Spleen (tissue), 11 donors: Measurements from ENCODE around the gene LAMC2. TPM values are rescaled to one million over a fixed set of nuclear protein-coding genes. Genes with fewer than 3 reads are reported as not detected.

Source experiments
- DNase-seq: peaks from one replicate; pipeline ENCODE4 v3.0.0-alpha.2; 2020
- H3K27ac ChIP-seq, 8 donors: fragments of 200-600 bp; sonication (generic) in 7 of 8; 1 replicate in 4 of 8; 2 replicates in 4 of 8; pipeline versions ENCODE4 v1.5.0 to v1.8.0; 2016 to 2021; ENCODE audit warnings: inconsistent platforms in 4 of 8, mild to moderate bottlenecking in 4 of 8, moderate library complexity in 1 of 8
- H3K27me3 ChIP-seq, 7 donors: fragments of 200-600 bp; sonication (generic) in 6 of 7; replicated peaks in 1 of 7; 1 replicate in 4 of 7; 2 replicates in 3 of 7; pipeline versions ENCODE4 v1.5.0 to v1.8.0; 2016 to 2021; ENCODE audit warnings: inconsistent platforms in 3 of 7, mild to moderate bottlenecking in 1 of 7
- H3K36me3 ChIP-seq, 6 donors: fragments of 200-600 bp; sonication (generic) in 5 of 6; 1 replicate in 4 of 6; 2 replicates in 2 of 6; pipeline versions ENCODE4 v1.5.0 to v1.8.0; 2016 to 2021; ENCODE audit warnings: inconsistent platforms in 2 of 6
- H3K4me1 ChIP-seq, 6 donors: fragments of 200-600 bp; sonication (generic) in 5 of 6; 1 replicate in 3 of 6; 2 replicates in 3 of 6; pipeline versions ENCODE4 v1.5.0 to v1.8.0; 2016 to 2021; ENCODE audit warnings: inconsistent platforms in 3 of 6
- H3K4me3 ChIP-seq, 8 donors: fragments of 200-600 bp; sonication (generic) in 7 of 8; 1 replicate in 4 of 8; 2 replicates in 4 of 8; pipeline versions ENCODE4 v1.5.0 to v1.8.0; 2016 to 2021; ENCODE audit warnings: inconsistent platforms in 4 of 8, mild to moderate bottlenecking in 4 of 8, moderate library complexity in 2 of 8
- H3K9me3 ChIP-seq, 8 donors: fragments of 200-600 bp; sonication (generic) in 7 of 8; 1 replicate in 4 of 8; 2 replicates in 4 of 8; pipeline versions ENCODE4 v1.5.0 to v1.8.0; 2016 to 2021; ENCODE audit warnings: inconsistent platforms in 4 of 8
- CTCF ChIP-seq, 11 experiments: fragments of 200-600 bp in 7 of 11; fragments of 450-650 bp in 4 of 11; sonication (generic) in 4 of 11; IDR thresholded peaks in 8 of 11; conservative IDR thresholded peaks in 3 of 11; 1 replicate in 7 of 11; 2 replicates in 4 of 11; pipeline versions ENCODE4 v1.4.0 to v1.8.0; 2016 to 2021; ENCODE audit warnings: antibody characterized with exemption in 11 of 11, inconsistent platforms in 4 of 11, mild to moderate bottlenecking in 1 of 11
- POLR2A ChIP-seq, 3 donors: fragments of 450-650 bp; IDR thresholded peaks; one replicate each; pipeline ENCODE4 v1.5.1; 2017; ENCODE audit warnings: antibody characterized with exemption in 3 of 3, mild to moderate bottlenecking in 1 of 3
- POLR2AphosphoS5 ChIP-seq, 3 donors: sonication (generic); formaldehyde crosslinking; IDR thresholded peaks; one replicate each; pipeline ENCODE4 v1.5.1; 2017; ENCODE audit warnings: antibody characterized with exemption in 3 of 3
- WGBS, 5 donors: extraction: QIAGEN DNeasy Blood & Tissue Kit in 3 of 5; methylation state at CpG; one replicate each; pipeline versions ENCODE4 v1.1.5 to v1.1.7; 2013 to 2018; 5-methylcytosine and 5-hydroxymethylcytosine counted together
- intact Hi-C: fragments of 100-400 bp; cut with DNase I; formaldehyde crosslinking; loops from one replicate; pipeline ENCODE4 v1.15.0; 2023; ENCODE audit warnings: low total_unique reads
- polyA plus RNA-seq, 3 donors: library from polyadenylated mRNA; stranded (reverse); fragments of 200-250 nt; gene quantifications; one replicate each; pipeline ENCODE4 v1.2.1, GENCODE V29; 2013
- total RNA-seq, 7 donors: library from RNA; depleted of rRNA in 3 of 7; stranded (reverse); fragments of >200 nt in 3 of 7; fragmentation: NEBNext Ultra II Directional in 4 of 7; extraction: Animal tissue kit (Norgen Biotek cat#: 25700) in 4 of 7; gene quantifications; one replicate each; pipeline versions ENCODE4 v1.1.0 to v1.2.1, GENCODE V29; 2016 to 2021
- donor health status: healthy with polysubstance abuse.
- donor health status: DM: no; HTN: no; CAD: no; lungs with moderate emphysema.
- donor health status: DM: no; HTN: no; CAD: no.
- donor health status: Bipolar disorder and iron deficiency.
- donor health status: healthy.
- donor health status: DM: no; HTN: no; CAD: no.
- donor health status: DM: yes; HTN: yes; CAD: no.

LAMC2 gene
- total and polyA plus RNA-seq, 10 donors = 0.13 to 1.4 (median 0.67) TPM; not detected in 1

- 79 to 85% (median 79%) methylated on average over 1 of the region's 1 CpG for WGBS, 5 donors
- DNase-seq = no peak
- TF ChIP-seq POLR2AphosphoS5 (IDR thresholded peaks at IDR 0.05) (no peak), CTCF (IDR thresholded peaks at IDR 0.05 in 8 of 11, conservative IDR thresholded peaks at IDR 0.05 in 3 of 11) (no peak), POLR2A (IDR thresholded peaks at IDR 0.05) (no peak)
Observed at GRCh38 chr1:183167676-183168075, 18.4 kb upstream of the LAMC2 start.

GRCh38 chr1:183168308-183168707, 17.8 kb upstream of the LAMC2 start:
- no peak for DNase-seq
- WGBS, 5 donors = 73 to 91% (median 83%) methylated on average over 3 of the region's 3 CpGs
- intact Hi-C loops = no loop called here

More at GRCh38 chr1:183167676-183168075, 18.4 kb upstream of the LAMC2 start:
- H3K27ac ChIP-seq = no peak overlapping the region
- no peaks in the 10 kb centered on the region for H3K36me3 ChIP-seq
- no peak overlapping the region for H3K4me3 ChIP-seq
- intact Hi-C loops = no loop called here
- no peaks in the 10 kb centered on the region for H3K4me1 ChIP-seq
- peaks cover 0 to 24% (median 0%) of the 10 kb centered on the region in 7 donors for H3K27me3 ChIP-seq
- no peaks in the 10 kb centered on the region for H3K9me3 ChIP-seq

GRCh38 chr1:183173828-183174227, 12.2 kb upstream of the LAMC2 start:
- Histone ChIP-seq H3K36me3 (no peaks in the 10 kb centered on the region), H3K9me3 (no peaks in the 10 kb centered on the region), H3K27ac (no peak overlapping the region), H3K27me3 (peaks cover 0 to 20% (median 0%) of the 10 kb centered on the region in 7 donors), H3K4me1 (no peaks in the 10 kb centered on the region), H3K4me3 (no peak overlapping the region)
- intact Hi-C loops = no loop called here
- no peak for TF ChIP-seq POLR2A (IDR thresholded peaks at IDR 0.05)
- no peak for TF ChIP-seq POLR2AphosphoS5 (IDR thresholded peaks at IDR 0.05)
- TF ChIP-seq CTCF (IDR thresholded peaks at IDR 0.05 in 8 of 11, conservative IDR thresholded peaks at IDR 0.05 in 3 of 11) = no peak
- no peak for DNase-seq
- WGBS, 5 donors = 72 to 79% (median 75%) methylated on average over 2 of the region's 2 CpGs

More at GRCh38 chr1:183168308-183168707, 17.8 kb upstream of the LAMC2 start:
- Histone ChIP-seq H3K36me3 (no peaks in the 10 kb centered on the region), H3K4me3 (no peak overlapping the region), H3K27me3 (peaks cover 0 to 20% (median 0%) of the 10 kb centered on the region in 7 donors), H3K4me1 (no peaks in the 10 kb centered on the region), H3K9me3 (no peaks in the 10 kb centered on the region), H3K27ac (no peak overlapping the region)
- no peak for TF ChIP-seq POLR2AphosphoS5 (IDR thresholded peaks at IDR 0.05)
- no peak for TF ChIP-seq CTCF (IDR thresholded peaks at IDR 0.05 in 8 of 11, conservative IDR thresholded peaks at IDR 0.05 in 3 of 11)
- TF ChIP-seq POLR2A (IDR thresholded peaks at IDR 0.05) = no peak

GRCh38 chr1:183175631-183176030, 10.4 kb upstream of the LAMC2 start:
- Histone ChIP-seq H3K36me3 (no peaks in the 10 kb centered on the region), H3K4me3 (no peak overlapping the region), H3K27me3 (peaks cover 0 to 8% (median 0%) of the 10 kb centered on the region in 7 donors), H3K4me1 (peaks cover 0 to 8% (median 4%) of the 10 kb centered on the region in 6 donors), H3K27ac (no peak overlapping the region), H3K9me3 (no peaks in the 10 kb centered on the region)
- intact Hi-C loops = no loop called here
- WGBS, 5 donors = 81 to 97% (median 86%) methylated on average over 1 of the region's 1 CpG
- TF ChIP-seq POLR2AphosphoS5 (IDR thresholded peaks at IDR 0.05) = no peak
- TF ChIP-seq CTCF (IDR thresholded peaks at IDR 0.05 in 8 of 11, conservative IDR thresholded peaks at IDR 0.05 in 3 of 11) = no peak
- no peak for TF ChIP-seq POLR2A (IDR thresholded peaks at IDR 0.05)
- no peak for DNase-seq
